HTR-8/SVneo (cell line): ENCODE measurements around the gene GID8.

Experiments used
- DNase-seq: peaks from one replicate; pipeline ENCODE4 v3.0.0; 2011; ENCODE audit warnings: low spot score, mixed read lengths; ENCODE audit not compliant: insufficient read length
- FAIRE-seq: peaks from 2 replicates; lab custom pipeline; 2011; peaks lifted over from hg19 to GRCh38; lab: Jason Lieb, UNC

Gene GID8

GRCh38 chr20:62920039-62920645, 17.8 kb upstream of the GID8 start:
- FAIRE-seq (no peak), DNase-seq (no peak)

DNA sequence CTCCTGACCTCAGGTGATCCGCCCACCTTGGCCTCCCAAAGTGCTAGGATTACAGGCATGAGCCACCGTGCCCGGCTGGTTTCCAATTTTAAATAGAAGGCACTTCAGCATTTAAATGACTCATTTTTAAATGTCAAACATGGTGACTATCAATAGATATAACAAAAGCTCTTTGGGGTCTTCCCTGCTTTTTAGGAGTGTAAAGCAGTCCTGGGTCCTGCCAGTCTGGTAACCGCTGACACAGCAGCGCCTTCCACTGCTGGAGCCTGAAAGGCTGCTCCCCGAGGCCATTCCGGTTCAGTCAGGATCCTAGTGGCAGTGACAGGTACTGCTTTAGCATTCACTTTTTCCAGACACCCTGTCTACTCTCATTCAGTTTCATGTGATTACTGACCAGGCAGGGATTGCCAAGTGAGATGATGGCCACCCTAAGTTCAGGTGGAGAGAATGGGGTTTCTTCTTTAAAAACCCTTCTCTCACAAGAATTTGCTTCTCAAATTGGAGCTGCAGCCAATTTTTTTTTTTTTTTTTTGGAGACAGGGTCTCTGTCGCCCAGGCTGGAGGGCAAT, 16.7 kb upstream of the GID8 start:
- DNase-seq (peak; percentile 83), FAIRE-seq (peak; percentile 20)

- DNase-seq: no peak
- no peak for FAIRE-seq
Measured at GRCh38 chr20:62922451-62922921, 15.5 kb upstream of the GID8 start.

- peak; percentile 38 for FAIRE-seq
- DNase-seq: peak; percentile 90
Measured at GRCh38 chr20:62923059-62923668, 14.8 kb upstream of the GID8 start.

- DNase-seq (no peak), FAIRE-seq (no peak)
Measured at GRCh38 chr20:62923669-62924441, 14.1 kb upstream of the GID8 start.

DNA sequence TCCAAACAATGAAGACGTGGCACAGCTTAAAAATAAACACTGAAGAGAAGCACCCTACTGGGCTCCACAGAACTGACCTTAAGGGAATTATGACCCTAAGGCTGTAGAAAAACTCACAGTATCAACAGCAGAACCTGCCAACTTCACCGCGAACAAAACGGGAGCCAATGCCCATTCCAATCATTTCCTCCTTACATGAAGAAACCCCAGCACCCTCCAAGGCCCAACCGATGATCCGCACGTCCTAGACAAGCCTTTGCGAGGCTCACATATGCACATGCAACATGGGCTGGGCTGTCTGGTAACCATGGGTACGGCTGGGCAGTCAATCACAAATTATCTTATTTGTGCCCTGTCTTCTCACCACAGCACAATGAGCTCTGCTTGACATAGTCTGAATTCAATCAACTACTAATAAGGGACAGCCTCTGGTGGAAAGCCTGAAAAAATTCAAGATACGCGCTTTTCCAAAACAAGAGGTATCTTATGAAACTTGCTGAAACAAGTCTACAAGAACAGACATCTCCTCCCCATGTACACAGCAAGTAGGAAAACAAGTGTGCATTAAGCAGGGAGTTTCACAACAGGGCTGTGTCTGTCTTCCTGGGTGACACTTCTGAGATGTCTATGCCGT, 13.4 kb upstream of the GID8 start:
- DNase-seq: no peak
- FAIRE-seq: no peak

DNA sequence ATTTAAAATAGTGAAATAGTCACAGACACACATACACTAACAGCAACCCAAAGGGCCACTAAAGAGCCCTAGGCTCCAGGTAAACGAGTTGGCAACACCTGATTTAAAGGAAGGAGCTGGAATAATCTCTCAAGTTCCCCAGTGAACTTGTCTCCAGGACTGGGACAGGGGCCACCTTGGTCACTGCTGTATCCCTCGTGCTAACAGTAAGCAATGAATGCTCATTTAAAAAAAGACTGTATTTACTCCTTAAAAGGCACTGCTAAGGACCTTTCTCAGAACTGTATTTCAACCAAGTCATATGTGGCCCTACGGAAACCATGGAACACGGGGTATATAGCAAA, 12.9 kb upstream of the GID8 start:
- FAIRE-seq (no peak), DNase-seq (no peak)

- DNase-seq (no peak), FAIRE-seq (no peak)
Measured at GRCh38 chr20:62925420-62926228, 12.3 kb upstream of the GID8 start.

DNA sequence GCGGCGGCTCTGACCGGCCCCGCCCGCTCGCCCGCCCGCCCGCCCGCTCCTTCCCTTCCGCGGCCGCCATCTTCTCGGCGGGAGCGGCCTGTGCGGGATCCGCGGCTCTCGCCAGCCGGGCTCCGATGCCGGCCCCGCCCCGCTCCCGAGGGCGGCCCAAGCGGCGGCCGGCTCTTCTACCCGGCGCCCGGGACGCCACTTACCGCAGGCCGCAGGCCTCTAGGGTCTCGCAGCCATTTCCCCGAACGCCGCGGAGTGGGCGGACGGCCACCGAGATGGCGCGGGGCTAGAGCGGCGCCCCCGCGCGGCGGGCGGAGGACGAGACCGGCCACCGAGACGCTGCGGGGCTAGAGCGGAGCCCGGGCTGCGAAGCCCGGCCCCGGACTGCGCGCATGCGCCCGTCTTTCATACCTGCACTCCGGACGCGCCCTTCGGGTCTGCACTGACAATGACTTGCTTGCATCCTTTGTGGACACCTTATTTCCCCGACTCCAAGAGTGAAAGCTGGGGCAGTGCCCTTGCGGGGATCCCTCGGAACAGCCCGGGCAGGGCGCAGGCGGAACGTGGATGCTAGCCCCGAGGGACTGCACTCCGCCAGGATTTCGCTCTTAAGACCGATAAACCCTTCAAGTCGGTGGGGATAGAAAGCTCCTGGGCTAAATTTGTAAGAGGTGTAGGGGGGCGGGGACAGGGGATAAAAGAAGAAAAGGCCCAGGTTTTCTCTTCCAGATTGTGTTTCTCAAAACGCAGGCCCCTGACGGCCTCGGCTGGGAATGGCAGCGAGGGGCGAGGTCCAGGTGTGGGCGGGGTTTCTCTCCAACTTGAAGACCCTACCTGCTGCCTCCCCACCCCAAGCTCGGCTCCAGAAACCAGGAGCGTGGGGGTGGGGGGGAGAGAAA, 11.5 kb upstream of the GID8 start, which contains the start of gene DIDO1:
Gene DIDO1 (minus strand): TSS at position 277 of the 899 bp plus-strand sequence.
- peak; percentile 100 for DNase-seq
- FAIRE-seq: peak; percentile 94

DNA sequence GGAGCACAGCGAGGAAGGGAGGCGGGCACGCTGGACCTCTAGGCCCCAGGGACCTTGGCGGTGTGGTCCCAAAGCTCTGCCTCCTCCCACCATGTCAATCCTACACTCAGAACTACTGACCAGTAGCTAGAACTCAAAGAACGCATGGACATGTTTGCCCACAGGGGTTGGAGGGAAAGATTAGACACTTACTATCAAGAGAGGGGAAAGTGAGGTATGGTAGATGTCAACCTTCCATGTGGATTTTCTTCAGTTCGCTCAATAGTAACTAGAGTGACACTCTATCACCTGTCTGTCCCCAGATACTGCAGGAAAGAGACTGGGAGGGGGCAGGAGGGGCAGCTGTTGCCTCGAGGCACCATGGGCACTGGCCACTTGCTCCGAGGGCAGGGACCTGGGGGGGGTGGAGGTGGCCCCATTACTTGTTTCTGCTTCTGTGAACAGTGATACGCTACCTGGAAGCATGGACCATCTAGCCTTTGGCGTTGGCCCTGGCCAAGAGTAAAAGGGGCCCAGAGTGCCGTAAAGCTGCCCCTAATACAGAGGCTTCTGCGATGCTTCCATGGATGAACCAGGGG, 10.7 kb upstream of the GID8 start:
- DNase-seq (no peak), FAIRE-seq (no peak)

- DNase-seq (no peak), FAIRE-seq (no peak)
Measured at GRCh38 chr20:62928246-62928939, 9.6 kb upstream of the GID8 start.

GRCh38 chr20:62929051-62929538, 8.9 kb upstream of the GID8 start:
- FAIRE-seq (no peak), DNase-seq (no peak)

- FAIRE-seq: no peak
- no peak for DNase-seq
Measured at GRCh38 chr20:62931464-62931863, 6.5 kb upstream of the GID8 start.

DNA sequence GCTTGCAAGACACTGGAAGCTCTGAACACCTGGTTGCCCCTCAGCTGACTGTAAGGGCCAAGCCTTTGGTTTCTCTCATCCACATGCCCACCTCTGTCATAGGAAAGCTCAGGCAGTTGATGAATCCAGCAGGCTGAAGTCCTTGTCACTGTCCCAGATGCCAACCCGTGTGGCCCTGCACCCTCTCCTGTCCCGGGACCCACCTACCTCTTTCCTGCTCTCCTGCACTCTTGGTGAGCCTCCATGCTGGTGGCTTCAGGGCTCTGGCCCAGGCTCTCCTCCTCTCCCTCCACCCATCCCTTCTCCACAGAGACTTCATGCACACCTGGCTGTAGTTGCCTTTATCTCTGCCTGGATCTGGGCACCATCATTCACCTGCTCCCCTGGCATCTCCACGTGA, 4.0 kb upstream of the GID8 start:
- no peak for FAIRE-seq
- DNase-seq: no peak

GRCh38 chr20:62935204-62935967, 2.6 kb upstream of the GID8 start:
- DNase-seq (no peak), FAIRE-seq (no peak)

DNA sequence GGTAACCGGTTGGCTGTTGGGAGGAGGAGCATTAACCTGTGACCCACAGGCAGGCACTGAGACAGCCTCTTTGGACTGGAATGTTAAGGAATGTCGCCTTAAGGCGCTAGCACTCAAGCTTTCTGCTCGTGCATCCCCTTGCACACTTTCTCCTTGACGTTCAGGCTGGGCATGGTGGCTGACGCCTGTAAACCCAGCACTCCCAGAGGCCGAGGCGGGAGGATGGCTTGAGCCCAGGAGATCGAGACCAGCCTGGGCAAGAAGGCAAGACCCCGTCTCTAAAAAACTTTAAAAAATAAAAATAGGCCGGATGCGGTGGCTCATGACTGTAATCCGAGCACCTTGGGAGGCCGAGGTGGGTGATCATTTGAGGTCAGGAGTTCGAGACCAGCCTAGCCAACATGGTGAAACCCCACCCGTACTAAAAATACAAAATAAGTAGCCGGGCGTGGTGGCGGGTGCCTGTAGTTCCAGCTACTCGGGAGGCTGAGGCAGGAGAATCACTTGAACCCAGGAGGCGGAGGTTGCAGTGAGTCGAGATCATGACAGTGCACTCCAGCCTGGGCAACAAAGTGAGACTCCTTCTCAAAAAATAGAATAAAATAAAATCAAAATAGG, 1.9 kb upstream of the GID8 start:
- FAIRE-seq (no peak), DNase-seq (no peak)
